Sigmoid colon (tissue), 4 donors: ENCODE results near the gene DUSP28.

Experiments
- EP300 ChIP-seq, 4 donors: sonication (generic); formaldehyde crosslinking; IDR thresholded peaks; one replicate each; pipeline ENCODE4 v1.6.1; 2017; ENCODE audit warnings: antibody characterized with exemption in 4 of 4
- POLR2A ChIP-seq, 2 donors: fragments of 450-650 bp; IDR thresholded peaks; one replicate each; pipeline ENCODE4 v1.6.1; 2016; ENCODE audit warnings: antibody characterized with exemption in 2 of 2, mild to moderate bottlenecking in 2 of 2, moderate library complexity in 2 of 2
- POLR2AphosphoS5 ChIP-seq, 4 donors: sonication (generic); formaldehyde crosslinking; IDR thresholded peaks; one replicate each; pipeline ENCODE4 v1.6.1; 2017; ENCODE audit warnings: antibody characterized with exemption in 4 of 4
- TF ChIP-seq, protein P1 (sequence below), 4 experiments: fragments of 450-650 bp in 3 of 4; fragments of 200-600 bp in 1 of 4; IDR thresholded peaks; one replicate each; pipeline ENCODE4 v1.5.1; 2016 to 2019; ENCODE audit warnings: antibody characterized with exemption in 4 of 4, mild to moderate bottlenecking in 3 of 4, moderate library complexity in 2 of 4

DNA sequence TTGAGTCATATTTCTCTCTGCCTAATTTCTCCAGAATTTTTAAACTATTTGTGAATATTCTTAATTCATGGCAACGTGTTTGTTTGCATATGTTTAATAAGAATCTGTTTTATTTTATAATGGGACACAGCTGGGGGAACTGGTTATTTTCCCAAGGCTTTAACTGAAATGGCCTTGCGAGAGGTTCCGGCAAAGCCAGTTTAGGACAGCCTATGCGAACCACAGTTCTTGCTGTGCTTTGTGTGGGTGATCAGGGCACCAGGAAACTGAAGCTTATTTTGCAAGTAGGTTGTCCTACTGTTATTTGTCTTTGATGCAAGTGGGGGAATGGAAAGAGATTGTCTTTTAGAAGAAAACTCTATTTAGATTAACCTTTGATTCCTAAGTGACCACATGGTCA is 8.9 kb upstream of the DUSP28 start:
- TF ChIP-seq POLR2AphosphoS5 (IDR thresholded peaks at IDR 0.05) (no peak), POLR2A (IDR thresholded peaks at IDR 0.05) (no peak), EP300 (IDR thresholded peaks at IDR 0.05) (no peak)
- TF ChIP-seq, protein P1, sequence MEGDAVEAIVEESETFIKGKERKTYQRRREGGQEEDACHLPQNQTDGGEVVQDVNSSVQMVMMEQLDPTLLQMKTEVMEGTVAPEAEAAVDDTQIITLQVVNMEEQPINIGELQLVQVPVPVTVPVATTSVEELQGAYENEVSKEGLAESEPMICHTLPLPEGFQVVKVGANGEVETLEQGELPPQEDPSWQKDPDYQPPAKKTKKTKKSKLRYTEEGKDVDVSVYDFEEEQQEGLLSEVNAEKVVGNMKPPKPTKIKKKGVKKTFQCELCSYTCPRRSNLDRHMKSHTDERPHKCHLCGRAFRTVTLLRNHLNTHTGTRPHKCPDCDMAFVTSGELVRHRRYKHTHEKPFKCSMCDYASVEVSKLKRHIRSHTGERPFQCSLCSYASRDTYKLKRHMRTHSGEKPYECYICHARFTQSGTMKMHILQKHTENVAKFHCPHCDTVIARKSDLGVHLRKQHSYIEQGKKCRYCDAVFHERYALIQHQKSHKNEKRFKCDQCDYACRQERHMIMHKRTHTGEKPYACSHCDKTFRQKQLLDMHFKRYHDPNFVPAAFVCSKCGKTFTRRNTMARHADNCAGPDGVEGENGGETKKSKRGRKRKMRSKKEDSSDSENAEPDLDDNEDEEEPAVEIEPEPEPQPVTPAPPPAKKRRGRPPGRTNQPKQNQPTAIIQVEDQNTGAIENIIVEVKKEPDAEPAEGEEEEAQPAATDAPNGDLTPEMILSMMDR (IDR thresholded peaks at IDR 0.05), result no peak
